Endodermal cell (in vitro differentiated cells): ENCODE results near the gene MBOAT2. TPM values are rescaled to one million over a fixed set of nuclear protein-coding genes. Genes with fewer than 3 reads are reported as not detected.

Experiments
- DNase-seq: peaks from one replicate; pipeline ENCODE4 v3.0.0-alpha.2; 2017
- H3K27ac ChIP-seq: 2 replicates; pipeline ENCODE4 v1.5.1; 2013; ENCODE audit warnings: mild to moderate bottlenecking, low read depth, low read length, moderate library complexity
- H3K27me3 ChIP-seq: 2 replicates; pipeline ENCODE4 v1.6.1; 2013; ENCODE audit warnings: mild to moderate bottlenecking, low read length, moderate library complexity; ENCODE audit not compliant: insufficient read depth, control insufficient read depth, poor library complexity, severe bottlenecking
- H3K36me3 ChIP-seq: 2 replicates; pipeline ENCODE4 v1.7.0; 2013; ENCODE audit warnings: mild to moderate bottlenecking, low read length, moderate library complexity; ENCODE audit not compliant: control insufficient read depth, insufficient read depth
- H3K4me1 ChIP-seq: one replicate; pipeline ENCODE4 v1.7.0; 2013; ENCODE audit warnings: low read length; ENCODE audit not compliant: control insufficient read depth, insufficient read depth
- H3K4me3 ChIP-seq: 2 replicates; pipeline ENCODE4 v1.5.1; 2013; ENCODE audit warnings: mild to moderate bottlenecking, low read length, moderate library complexity
- H3K9ac ChIP-seq: 2 replicates; pipeline ENCODE4 v1.6.1; 2013; ENCODE audit warnings: mild to moderate bottlenecking, low read length, moderate library complexity; ENCODE audit not compliant: poor library complexity, severe bottlenecking; ENCODE audit errors: extremely low read depth
- H3K9me3 ChIP-seq: 2 replicates; pipeline ENCODE4 v1.6.1; 2013; ENCODE audit warnings: mild to moderate bottlenecking, low read length, moderate library complexity; ENCODE audit not compliant: control insufficient read depth
- H3K27ac Mint-ChIP-seq: 2 replicates; pipeline ENCODE4 v1.8.0; 2020; ENCODE audit warnings: mixed read lengths
- H3K27me3 Mint-ChIP-seq: 2 replicates; pipeline ENCODE4 v1.8.0; 2021; ENCODE audit warnings: mild to moderate bottlenecking, mixed read lengths; ENCODE audit not compliant: insufficient read depth
- H3K36me3 Mint-ChIP-seq: 2 replicates; pipeline ENCODE4 v1.8.0; 2020; ENCODE audit warnings: low read depth, mixed read lengths
- H3K4me1 Mint-ChIP-seq: 2 replicates; pipeline ENCODE4 v1.8.0; 2020; ENCODE audit warnings: mixed read lengths
- H3K4me3 Mint-ChIP-seq: 2 replicates; pipeline ENCODE4 v1.8.0; 2020; ENCODE audit warnings: mild to moderate bottlenecking, moderate library complexity, mixed read lengths
- H3K9me3 Mint-ChIP-seq: 2 replicates; pipeline ENCODE4 v1.8.0; 2020; ENCODE audit warnings: mild to moderate bottlenecking, mixed read lengths
- CTCF ChIP-seq: fragments of 200-600 bp; sonication (generic); conservative IDR thresholded peaks from 2 replicates; pipeline ENCODE4 v1.5.0; 2021; ENCODE audit warnings: antibody characterized with exemption, mild to moderate bottlenecking
- WGBS, 2 experiments: methylation state at CpG; one replicate each; pipeline versions ENCODE4 v1.1.5 to v1.1.7; 2013; ENCODE audit warnings: missing lambda C conversion rate in 2 of 2, mixed read lengths in 1 of 2; ENCODE audit not compliant: insufficient coverage in 1 of 2, insufficient read length in 1 of 2; 5-methylcytosine and 5-hydroxymethylcytosine counted together
- total RNA-seq, 2 donors: library from RNA; stranded (reverse); fragmentation: NEBNext Ultra II Directional in 1 of 2; extraction: Animal tissue kit (Norgen Biotek cat#: 25700) in 1 of 2; gene quantifications; 2 replicates in 1 of 2; 3 replicates in 1 of 2; pipeline ENCODE4 v1.2.1, GENCODE V29; 2021

MBOAT2 gene
- total RNA-seq, 2 donors from 2014 or later, result 45.3 to 51.0 TPM

GRCh38 chr2:9010866-9011265 lies 7.4 kb upstream of the MBOAT2 start:
- H3K27ac ChIP-seq, result no peak overlapping the region
- Mint-ChIP-seq H3K9me3 (no peaks in the 10 kb centered on the region), H3K36me3 (no peaks in the 10 kb centered on the region), H3K27ac (no peak overlapping the region), H3K4me3 (no peak overlapping the region), H3K4me1 (peaks cover 2% of the 10 kb centered on the region), H3K27me3 (no peaks in the 10 kb centered on the region)
- H3K9ac ChIP-seq, result no peak overlapping the region
- TF ChIP-seq CTCF, result no peak
- WGBS, 2 experiments, result 78 to 100% methylated on average over 1 of the region's 1 CpG
- no peaks in the 10 kb centered on the region for H3K36me3 ChIP-seq
- H3K9me3 ChIP-seq, result no peaks in the 10 kb centered on the region
- no peaks in the 10 kb centered on the region for H3K4me1 ChIP-seq
- no peak overlapping the region for H3K4me3 ChIP-seq
- H3K27me3 ChIP-seq, result no peaks in the 10 kb centered on the region
- DNase-seq, result no peak

GRCh38 chr2:9008951-9009664 lies 5.6 kb upstream of the MBOAT2 start:
- no peaks in the 10 kb centered on the region for H3K9me3 ChIP-seq
- Mint-ChIP-seq H3K4me1 (peaks cover 10% of the 10 kb centered on the region), H3K27ac (no peak overlapping the region), H3K9me3 (no peaks in the 10 kb centered on the region), H3K4me3 (no peak overlapping the region), H3K36me3 (peaks cover 4% of the 10 kb centered on the region), H3K27me3 (no peaks in the 10 kb centered on the region)
- H3K27me3 ChIP-seq, result no peaks in the 10 kb centered on the region
- H3K27ac ChIP-seq, result no peak overlapping the region
- no peak overlapping the region for H3K9ac ChIP-seq
- no peaks in the 10 kb centered on the region for H3K4me1 ChIP-seq
- DNase-seq, result no peak
- H3K36me3 ChIP-seq, result no peaks in the 10 kb centered on the region
- H3K4me3 ChIP-seq, result no peak overlapping the region
- no peak for TF ChIP-seq CTCF
- 80 to 82% methylated on average over 1 of the region's 1 CpG for WGBS, 2 experiments

- Histone ChIP-seq H3K27ac (no peak overlapping the region), H3K9ac (no peak overlapping the region), H3K9me3 (no peaks in the 10 kb centered on the region), H3K4me3 (no peak overlapping the region), H3K4me1 (no peaks in the 10 kb centered on the region), H3K27me3 (no peaks in the 10 kb centered on the region), H3K36me3 (no peaks in the 10 kb centered on the region)
- Mint-ChIP-seq H3K4me1 (peaks cover 23% of the 10 kb centered on the region), H3K36me3 (peaks cover 4% of the 10 kb centered on the region), H3K4me3 (no peak overlapping the region), H3K27ac (no peak overlapping the region), H3K9me3 (no peaks in the 10 kb centered on the region), H3K27me3 (peaks cover 13% of the 10 kb centered on the region)
- DNase-seq, result no peak
- 84 to 97% methylated on average over 2 to 3 of the region's 3 CpGs for WGBS, 2 experiments
- TF ChIP-seq CTCF, result no peak
Observed at GRCh38 chr2:9006368-9006767, 2.9 kb upstream of the MBOAT2 start.
